Nephron (organoid): ENCODE results near the gene DOCK9.

Source experiments
- H3K27ac Mint-ChIP-seq, 3 experiments: 2 replicates each; pipeline ENCODE4 v1.8.0; 2020; ENCODE audit warnings: mixed read lengths in 3 of 3, mild to moderate bottlenecking in 2 of 3, moderate library complexity in 1 of 3
- H3K27me3 Mint-ChIP-seq: 2 replicates; pipeline ENCODE4 v1.8.0; 2021; ENCODE audit warnings: low read depth, mild to moderate bottlenecking, moderate library complexity, mixed read lengths
- H3K36me3 Mint-ChIP-seq: 2 replicates; pipeline ENCODE4 v1.8.0; 2020; ENCODE audit warnings: low read depth, mixed read lengths
- H3K4me1 Mint-ChIP-seq: 2 replicates; pipeline ENCODE4 v1.8.0; 2020; ENCODE audit warnings: mixed read lengths
- H3K4me3 Mint-ChIP-seq, 3 experiments: 2 replicates each; pipeline ENCODE4 v1.8.0; 2020; ENCODE audit warnings: mild to moderate bottlenecking in 3 of 3, mixed read lengths in 3 of 3, moderate library complexity in 2 of 3
- H3K9me3 Mint-ChIP-seq: 2 replicates; pipeline ENCODE4 v1.8.0; 2020; ENCODE audit warnings: mixed read lengths
- CTCF ChIP-seq, 3 experiments: fragments of 200-600 bp; sonication (generic); IDR thresholded peaks; one replicate each; pipeline ENCODE4 v1.5.0; 2021; ENCODE audit warnings: antibody characterized with exemption in 3 of 3; ENCODE audit not compliant: unreplicated experiment in 3 of 3

Gene DOCK9

GRCh38 chr13:98873377-98874028 lies 104.4 kb downstream of the DOCK9 start:
- H3K4me1 Mint-ChIP-seq, result peaks cover 12% of the 10 kb centered on the region
- peaks cover 10% of the 10 kb centered on the region for H3K9me3 Mint-ChIP-seq
- H3K27ac Mint-ChIP-seq, result no peak overlapping the region
- H3K36me3 Mint-ChIP-seq, result peaks cover 53% of the 10 kb centered on the region
- TF ChIP-seq CTCF (IDR thresholded peaks at IDR 0.05; ENCODE audit: unreplicated experiment in 3 of 3), result no peak
- H3K27me3 Mint-ChIP-seq, result no peaks in the 10 kb centered on the region
- H3K4me3 Mint-ChIP-seq, result no peak overlapping the region

- peaks cover 7% of the 10 kb centered on the region for H3K4me1 Mint-ChIP-seq
- no peak for TF ChIP-seq CTCF (IDR thresholded peaks at IDR 0.05; ENCODE audit: unreplicated experiment in 3 of 3)
- no peak overlapping the region for H3K27ac Mint-ChIP-seq
- H3K36me3 Mint-ChIP-seq, result peaks cover 54% of the 10 kb centered on the region
- H3K9me3 Mint-ChIP-seq, result peaks cover 10% of the 10 kb centered on the region
- H3K27me3 Mint-ChIP-seq, result no peaks in the 10 kb centered on the region
- H3K4me3 Mint-ChIP-seq, result no peak overlapping the region
Measured at GRCh38 chr13:98871727-98872126, 106.1 kb downstream of the DOCK9 start.

- peaks cover 52% of the 10 kb centered on the region for H3K36me3 Mint-ChIP-seq
- H3K9me3 Mint-ChIP-seq, result peaks cover 5% of the 10 kb centered on the region
- no peak overlapping the region for H3K4me3 Mint-ChIP-seq
- H3K27ac Mint-ChIP-seq, result no peak overlapping the region
- no peak for TF ChIP-seq CTCF (IDR thresholded peaks at IDR 0.05; ENCODE audit: unreplicated experiment in 3 of 3)
- H3K27me3 Mint-ChIP-seq, result no peaks in the 10 kb centered on the region
- no peaks in the 10 kb centered on the region for H3K4me1 Mint-ChIP-seq
Measured at GRCh38 chr13:98869408-98870090, 108.3 kb downstream of the DOCK9 start.

GRCh38 chr13:98868932-98869331 lies 108.9 kb downstream of the DOCK9 start:
- H3K4me1 Mint-ChIP-seq, result no peaks in the 10 kb centered on the region
- H3K4me3 Mint-ChIP-seq, result no peak overlapping the region
- H3K36me3 Mint-ChIP-seq, result peaks cover 50% of the 10 kb centered on the region
- peaks cover 5% of the 10 kb centered on the region for H3K9me3 Mint-ChIP-seq
- H3K27ac Mint-ChIP-seq, result no peak overlapping the region
- TF ChIP-seq CTCF (IDR thresholded peaks at IDR 0.05; ENCODE audit: unreplicated experiment in 3 of 3), result no peak
- H3K27me3 Mint-ChIP-seq, result no peaks in the 10 kb centered on the region

- Mint-ChIP-seq H3K9me3 (no peaks in the 10 kb centered on the region), H3K4me3 (no peak overlapping the region), H3K27ac (no peak overlapping the region), H3K4me1 (no peaks in the 10 kb centered on the region), H3K27me3 (no peaks in the 10 kb centered on the region), H3K36me3 (peaks cover 41% of the 10 kb centered on the region)
- no peak for TF ChIP-seq CTCF (IDR thresholded peaks at IDR 0.05; ENCODE audit: unreplicated experiment in 3 of 3)
Measured at GRCh38 chr13:98866882-98867281, 111.0 kb downstream of the DOCK9 start.

GRCh38 chr13:98860491-98860890 lies 117.4 kb downstream of the DOCK9 start:
- no peak for TF ChIP-seq CTCF (IDR thresholded peaks at IDR 0.05; ENCODE audit: unreplicated experiment in 3 of 3)
- H3K36me3 Mint-ChIP-seq, result peaks cover 49% of the 10 kb centered on the region
- no peaks in the 10 kb centered on the region for H3K4me1 Mint-ChIP-seq
- H3K4me3 Mint-ChIP-seq, result no peak overlapping the region
- no peaks in the 10 kb centered on the region for H3K27me3 Mint-ChIP-seq
- H3K27ac Mint-ChIP-seq, result peak overlapping the region in 1 of 3 experiments; percentile 49
- no peaks in the 10 kb centered on the region for H3K9me3 Mint-ChIP-seq
